GM21526 (cell line): ENCODE measurements around the gene C3orf22.

Experiments used
- ATAC-seq: cut with Tn5 transposase; IDR thresholded peaks from one replicate; pipeline ENCODE4 v1.9.1; 2021; ENCODE audit warnings: moderate library complexity; ENCODE audit not compliant: unreplicated experiment, low FRiP score

The C3orf22 gene

GRCh38 chr3:126557415-126557745 is 1.4 kb downstream of the C3orf22 start:
- no peak for ATAC-seq

- ATAC-seq: no peak
Measured at GRCh38 chr3:126556637-126557414, 1.9 kb downstream of the C3orf22 start.

DNA sequence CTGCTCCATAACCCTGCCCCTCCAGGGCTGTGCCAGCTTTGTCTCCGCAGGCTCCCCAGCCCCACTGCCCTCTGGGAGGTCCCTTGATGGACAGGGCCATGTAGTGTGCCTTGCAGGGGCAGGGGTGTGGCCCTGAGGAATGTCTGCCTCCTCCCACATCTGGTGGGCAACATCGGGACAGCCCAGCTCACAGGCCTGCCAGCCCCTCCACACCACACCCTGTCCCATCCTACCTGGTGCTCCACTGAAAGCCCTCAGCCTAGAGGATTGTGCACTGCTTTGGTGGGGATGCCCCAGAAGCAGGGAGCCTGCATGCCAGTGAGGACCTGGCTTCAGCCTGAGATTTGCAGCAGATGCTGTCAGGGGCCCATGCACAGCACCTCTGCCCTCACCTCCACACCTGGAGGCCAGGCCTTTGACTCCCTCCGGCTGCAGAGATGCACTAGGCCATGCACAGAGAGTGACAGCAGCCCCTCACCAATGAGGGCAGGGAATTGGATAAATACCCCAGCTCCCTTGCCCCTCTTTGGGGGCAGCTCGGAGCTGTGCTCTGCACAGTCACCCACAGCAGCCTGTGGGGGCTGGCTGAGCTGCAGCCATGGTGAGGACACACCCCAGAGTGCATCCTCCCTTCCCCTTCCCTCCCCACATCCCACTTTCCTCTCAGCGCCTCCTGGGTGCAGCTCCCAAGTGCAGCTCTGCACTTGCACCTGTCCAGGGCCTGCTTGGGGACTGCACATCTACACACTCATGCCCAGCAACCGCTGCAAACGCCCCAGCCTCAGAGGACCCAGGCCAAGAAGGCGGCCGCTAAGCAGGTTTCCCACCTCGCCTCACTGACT is 2.7 kb downstream of the C3orf22 start:
- ATAC-seq: no peak

- ATAC-seq: no peak
Measured at GRCh38 chr3:126554560-126555525, 3.9 kb downstream of the C3orf22 start.

GRCh38 chr3:126553284-126554084 is 5.2 kb downstream of the C3orf22 start:
- ATAC-seq: no peak

DNA sequence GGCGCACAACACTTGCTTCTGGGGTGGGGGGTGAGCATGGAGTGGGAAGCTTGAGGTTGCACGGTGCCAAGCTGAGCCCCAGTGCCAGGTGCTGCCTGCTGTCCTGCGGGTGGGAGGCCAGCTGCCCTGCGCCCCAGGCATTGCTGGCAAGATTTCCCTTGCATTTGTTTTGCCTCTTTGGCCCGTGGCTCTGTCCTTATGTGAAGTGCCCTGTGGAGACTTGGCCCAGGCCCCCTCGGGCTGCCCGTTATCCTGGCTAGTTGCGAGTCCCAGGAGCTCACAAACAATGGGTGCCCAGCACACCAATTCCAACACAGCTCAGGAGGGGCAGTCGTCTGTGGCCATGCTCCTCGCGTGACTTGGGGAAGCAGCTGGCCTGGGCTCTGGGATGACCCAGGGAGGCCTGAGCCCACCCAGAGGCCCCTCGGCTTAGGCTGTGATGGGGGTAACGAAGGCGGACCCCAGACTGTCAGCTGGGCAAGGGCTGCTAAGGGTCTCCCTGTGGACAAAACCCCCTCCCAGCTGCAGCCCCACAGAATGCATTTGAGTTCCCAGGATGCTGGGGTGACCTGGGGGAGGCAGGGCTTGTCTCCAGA is 5.9 kb downstream of the C3orf22 start:
- no peak for ATAC-seq

DNA sequence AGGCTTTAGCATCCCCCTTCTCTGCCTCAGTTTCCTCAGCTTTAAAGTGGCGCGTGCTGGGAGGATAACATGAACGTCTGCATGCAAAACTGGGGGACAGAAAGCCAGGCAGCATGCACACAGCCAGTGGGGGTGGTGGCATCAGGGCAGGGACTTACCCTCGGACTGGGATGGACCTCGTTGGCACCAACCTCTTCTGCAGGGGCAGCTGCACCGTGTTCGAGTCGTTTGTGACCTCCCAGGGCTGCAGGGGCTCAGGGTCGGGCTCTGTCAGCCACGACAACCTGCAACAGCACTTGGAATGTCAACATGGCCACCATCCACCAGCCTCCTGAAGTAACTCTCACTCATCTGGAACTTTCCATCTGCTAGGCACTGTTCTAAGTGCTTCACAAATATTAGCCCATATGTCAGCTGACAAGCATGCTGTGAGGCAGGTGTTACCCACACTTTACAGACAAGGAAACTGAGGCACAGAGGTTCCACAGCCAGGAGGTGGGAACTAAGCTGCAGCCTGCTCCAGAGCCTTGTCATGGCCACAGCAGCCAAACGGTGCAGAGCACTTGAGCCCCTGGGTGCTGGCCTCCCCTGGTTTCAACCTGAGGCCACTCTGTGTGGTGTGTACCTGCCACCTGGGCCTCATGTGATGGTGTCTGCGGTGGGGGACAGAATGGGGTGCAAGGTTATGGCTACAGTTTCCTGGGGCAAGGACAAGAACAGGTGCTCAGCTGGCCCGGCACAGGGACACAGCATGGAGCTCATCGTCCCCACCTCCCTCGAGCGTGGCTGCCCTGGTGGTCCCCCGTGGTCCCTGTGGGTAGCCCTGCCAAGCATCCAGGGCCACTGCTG is 6.7 kb downstream of the C3orf22 start:
- no peak for ATAC-seq

GRCh38 chr3:126551121-126551838 is 7.5 kb downstream of the C3orf22 start:
- ATAC-seq: no peak

DNA sequence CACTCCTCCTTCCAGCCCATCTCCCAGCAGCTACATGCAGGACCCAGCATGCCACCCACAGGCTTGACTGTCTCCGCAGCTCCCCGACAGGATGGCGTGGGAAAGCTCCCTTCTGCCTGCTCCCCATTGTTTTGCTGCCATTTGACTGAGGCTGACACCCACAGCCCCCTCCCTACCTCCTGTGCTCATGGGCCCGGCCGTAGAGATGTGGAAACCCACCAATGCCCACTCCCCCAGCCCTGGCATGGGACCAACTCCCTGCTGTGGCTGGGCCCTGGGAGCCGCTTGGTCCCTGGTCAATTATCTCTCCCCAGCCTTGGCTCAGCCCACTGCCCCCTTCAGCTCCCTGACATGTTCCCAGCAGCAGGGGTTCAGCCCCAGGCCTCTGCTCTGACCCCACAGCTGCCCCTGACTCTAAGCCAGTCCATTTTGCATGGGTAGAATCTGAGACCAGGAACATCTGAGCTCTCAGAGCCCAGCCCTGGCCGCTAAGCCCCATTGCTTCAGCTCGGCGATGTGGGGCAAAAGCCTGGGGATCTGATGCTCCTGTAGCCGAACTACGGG is 8.2 kb downstream of the C3orf22 start:
- ATAC-seq: no peak

DNA sequence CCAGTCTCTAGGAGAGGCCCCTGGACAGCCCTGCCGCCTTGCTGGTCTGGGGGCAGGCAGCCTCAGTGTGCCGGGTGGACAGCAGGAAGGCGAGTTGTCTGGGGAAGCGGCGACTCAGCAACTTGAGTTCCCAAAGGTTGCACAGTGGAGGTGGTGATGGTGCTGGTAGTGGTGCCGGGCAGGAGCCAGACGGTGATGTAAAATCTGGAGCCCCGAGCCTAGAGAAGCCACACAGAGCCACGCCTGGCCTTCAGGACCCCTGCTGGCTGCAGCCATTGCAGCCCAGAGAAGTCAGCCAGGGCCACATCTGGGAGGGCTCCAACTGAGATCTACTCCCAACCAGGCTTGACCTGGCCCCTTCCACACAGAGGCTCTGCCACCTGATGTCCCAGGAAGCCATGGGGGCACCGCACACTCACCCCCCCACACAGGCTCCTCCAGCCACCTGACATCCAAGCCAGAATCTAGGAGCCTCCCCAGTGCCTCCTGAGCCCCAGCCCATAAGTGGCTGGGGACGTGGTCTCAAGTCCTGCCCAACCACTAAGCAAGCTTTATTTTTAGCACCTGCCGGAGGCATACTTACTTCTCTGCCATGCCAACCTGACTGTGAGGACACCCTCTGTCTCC is 8.8 kb downstream of the C3orf22 start:
- ATAC-seq: no peak

DNA sequence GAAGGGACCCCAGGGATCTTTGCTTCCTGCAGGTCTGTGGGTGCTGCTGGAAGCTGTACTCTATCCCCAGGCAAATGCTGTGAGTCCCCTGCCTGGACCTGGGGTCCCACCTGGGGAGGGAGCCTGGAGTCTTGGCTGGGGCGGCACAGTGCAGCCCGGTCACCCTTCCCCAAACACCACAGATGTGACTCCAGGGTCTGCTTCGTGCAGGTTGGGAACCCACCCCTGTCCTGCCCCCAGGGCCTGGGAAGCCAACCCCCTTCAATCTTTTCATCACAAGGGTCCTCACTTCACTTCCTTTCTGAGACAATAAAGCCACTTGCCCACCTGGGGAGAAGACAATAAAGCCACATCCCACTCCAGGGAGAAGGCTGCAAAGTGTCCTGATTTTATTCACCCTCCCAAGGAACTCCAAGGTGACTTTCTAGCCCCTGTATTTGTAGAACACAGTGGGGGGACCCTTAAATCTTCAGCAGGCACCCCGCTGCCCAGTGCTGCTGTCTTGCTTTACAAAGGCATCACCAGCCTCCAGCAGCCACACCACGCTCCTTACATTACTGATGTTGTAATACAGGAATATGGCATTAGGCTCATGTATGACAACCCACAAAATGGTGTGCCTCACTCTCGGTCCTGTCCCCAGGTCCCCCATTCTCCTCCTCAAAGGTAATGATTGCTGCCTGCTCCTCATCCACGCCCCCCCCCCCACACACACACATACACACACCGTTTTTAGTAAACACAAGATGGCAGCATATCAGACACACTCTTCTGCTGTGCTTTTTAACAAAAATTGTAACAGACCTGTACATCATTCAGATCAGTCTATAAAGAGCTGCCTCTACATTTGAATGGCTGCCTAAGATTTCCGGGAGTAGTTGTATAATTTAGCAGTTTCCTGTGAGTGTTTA is 9.9 kb downstream of the C3orf22 start:
- no peak for ATAC-seq

DNA sequence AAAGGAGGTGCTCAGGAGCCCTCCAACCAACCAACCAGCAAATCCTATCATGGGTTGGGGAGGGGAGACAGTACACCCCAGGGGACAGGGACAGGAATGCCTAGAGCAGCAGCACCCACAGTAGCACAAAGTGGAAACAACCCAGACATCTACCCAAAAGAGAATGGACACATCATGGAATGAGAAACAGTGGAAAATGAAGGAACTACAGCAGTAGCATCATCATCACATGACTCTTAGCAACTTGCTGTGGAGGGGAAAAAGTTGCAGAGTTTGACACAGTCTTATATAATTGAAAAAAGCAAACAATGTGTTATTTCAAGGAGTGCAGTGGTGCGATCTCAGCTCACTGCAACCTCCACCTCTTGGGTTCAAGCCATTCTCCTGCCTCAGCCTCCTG is 11.0 kb downstream of the C3orf22 start:
- no peak for ATAC-seq

GRCh38 chr3:126546549-126547239 is 12.0 kb downstream of the C3orf22 start:
- no peak for ATAC-seq

DNA sequence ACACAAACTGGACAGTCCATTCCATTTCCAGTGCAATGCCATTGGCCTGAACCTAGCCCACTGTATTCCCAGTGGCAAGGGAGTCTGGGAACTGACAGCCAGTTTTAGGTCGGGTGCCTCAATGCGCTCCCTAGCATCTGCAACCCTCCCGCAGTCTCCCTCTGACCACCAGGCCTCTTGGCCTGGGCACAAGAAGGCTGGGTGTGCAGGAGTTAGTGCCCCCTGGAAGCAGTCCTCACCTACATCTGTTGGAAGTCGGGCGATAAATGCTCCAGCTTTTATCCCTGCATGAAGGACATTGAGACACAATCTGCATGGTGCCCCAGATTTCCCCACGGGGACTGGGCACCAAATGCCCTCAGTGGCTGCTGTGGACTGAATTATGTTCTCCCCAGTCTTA is 12.7 kb downstream of the C3orf22 start:
- ATAC-seq: no peak

DNA sequence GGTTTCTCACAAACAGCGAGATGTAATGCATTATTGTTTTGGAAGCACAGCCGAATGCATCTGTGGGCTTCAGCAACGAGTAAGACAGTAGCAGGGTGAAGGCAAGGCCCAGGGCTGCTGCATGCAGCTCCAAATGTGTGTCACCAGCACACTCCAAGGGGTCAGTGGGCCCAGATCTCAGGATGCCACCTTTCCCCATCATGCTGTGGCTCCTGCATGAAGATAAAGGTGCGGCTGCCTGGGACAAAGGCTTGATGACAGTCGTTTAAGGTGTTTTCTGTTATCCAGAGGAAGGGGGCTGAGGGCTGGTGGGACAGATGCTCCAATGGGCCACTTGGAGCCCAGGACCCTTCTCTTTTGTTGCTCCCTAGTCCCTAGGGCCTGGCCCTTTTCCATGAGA is 13.2 kb downstream of the C3orf22 start:
- no peak for ATAC-seq
